GM12878 (cell line): Measurements from ENCODE around the gene CFAP74. TPM values are rescaled to one million over a fixed set of nuclear protein-coding genes. Genes with fewer than 3 reads are reported as not detected.

Experiments used
- ATAC-seq: fragments of 200-7000 bp; cut with Tn5 transposase; 3 replicates; pipeline ENCODE4 v1.9.1; 2020; ENCODE audit warnings: mild to moderate bottlenecking, moderate library complexity
- BruUV-seq: library from RNA; stranded (reverse); fragments of 400-500 nt; replicated peaks from 2 replicates; lab custom pipeline; 2021; lab: Mats Ljungman, UMichigan
- CTCF ChIA-PET: fragments of 300-600 bp; sonication (Branson Sonifier 250); formaldehyde crosslinking; extraction: SDS; loops from one replicate; lab custom pipeline; 2021; ENCODE audit warnings: inconsistent platforms; lab: Yijun Ruan, JAX
- POLR2A ChIA-PET: fragments of 350-600 bp; formaldehyde crosslinking; extraction: SDS; loops from one replicate; lab custom pipeline; 2021; ENCODE audit warnings: inconsistent platforms; lab: Charles Lee
- RAD21 ChIA-PET: fragments of 300-600 bp; sonication (Branson Sonifier 250); formaldehyde crosslinking; loops from one replicate; lab custom pipeline; 2023; ENCODE audit warnings: antibody characterized with exemption; ENCODE audit not compliant: unreplicated experiment; lab: Charles Lee
- SMC1A ChIA-PET: fragments of 300-600 bp; sonication (Branson Sonifier 250); formaldehyde crosslinking; loops from one replicate; lab custom pipeline; 2023; ENCODE audit not compliant: unreplicated experiment, uncharacterized antibody; lab: Charles Lee
- DNase-seq: peaks from one replicate; pipeline ENCODE4 v3.0.0-alpha.2; 2011; ENCODE audit warnings: low read depth, low spot score
- FAIRE-seq: peaks from 3 replicates; lab custom pipeline; 2011; peaks lifted over from hg19 to GRCh38; lab: Jason Lieb, UNC
- H2AFZ ChIP-seq: 2 replicates; pipeline ENCODE4 v1.6.0; 2011; ENCODE audit warnings: low read depth, low read length, control low read depth; ENCODE audit not compliant: control insufficient read depth
- H3K27ac ChIP-seq: 2 replicates; pipeline ENCODE4 v1.5.1; 2011; ENCODE audit warnings: control low read depth; ENCODE audit not compliant: control insufficient read depth, insufficient read depth
- H3K27me3 ChIP-seq, 2 experiments: replicated peaks in 1 of 2; 2 replicates each; pipeline versions ENCODE4 v1.6.0 to v1.6.1; 2011; ENCODE audit warnings: low read length in 1 of 2; ENCODE audit not compliant: control insufficient read depth in 2 of 2, insufficient read depth in 2 of 2
- H3K36me3 ChIP-seq, 2 experiments: 2 replicates each; pipeline ENCODE4 v1.5.1; 2011; ENCODE audit warnings: low read length in 1 of 2; ENCODE audit not compliant: control insufficient read depth in 2 of 2, insufficient read depth in 2 of 2
- H3K4me1 ChIP-seq: 2 replicates; pipeline ENCODE4 v1.6.1; 2011; ENCODE audit warnings: mild to moderate bottlenecking, low read length, moderate library complexity, mixed read lengths; ENCODE audit not compliant: control insufficient read depth, insufficient read depth
- H3K4me2 ChIP-seq: 2 replicates; pipeline ENCODE4 v1.6.0; 2011; ENCODE audit warnings: control low read depth; ENCODE audit not compliant: control insufficient read depth, insufficient read depth
- H3K4me3 ChIP-seq: fragments of 200-600 bp; sonication (generic); 2 replicates; pipeline ENCODE4 v1.5.1; 2016
- H3K79me2 ChIP-seq: 2 replicates; pipeline ENCODE4 v1.6.0; 2011; ENCODE audit warnings: low read length; ENCODE audit not compliant: control insufficient read depth, insufficient read depth
- H3K9ac ChIP-seq: 2 replicates; pipeline ENCODE4 v1.8.0; 2011; ENCODE audit warnings: low read length, control low read depth, mixed read lengths; ENCODE audit not compliant: control insufficient read depth, insufficient read depth
- H3K9me3 ChIP-seq: replicated peaks from 3 replicates; pipeline ENCODE4 v1.5.1; 2011; ENCODE audit warnings: mild to moderate bottlenecking, low read length; ENCODE audit not compliant: control insufficient read depth, insufficient read depth
- H4K20me1 ChIP-seq: 2 replicates; pipeline ENCODE4 v1.6.0; 2011; ENCODE audit not compliant: control insufficient read depth, insufficient read depth
- ATF7 ChIP-seq: fragments of 450-650 bp; IDR thresholded peaks from 2 replicates; pipeline ENCODE4 v1.6.1; 2016; ENCODE audit warnings: low read depth, mild to moderate bottlenecking
- BACH1 ChIP-seq: fragments of 450-650 bp; IDR thresholded peaks from 2 replicates; pipeline ENCODE4 v1.6.1; 2017; ENCODE audit warnings: mild to moderate bottlenecking, borderline replicate concordance
- CBFB ChIP-seq: IDR thresholded peaks from 2 replicates; pipeline ENCODE4 v1.6.1; 2016; ENCODE audit warnings: antibody characterized with exemption, low read depth
- E2F4 ChIP-seq: IDR thresholded peaks from 2 replicates; pipeline ENCODE4 v1.6.1; 2012; ENCODE audit warnings: low read depth, low read length, improper control_type of control experiment
- EP300 ChIP-seq, 2 experiments: fragments of 150-350 bp in 1 of 2; IDR thresholded peaks; 2 replicates each; pipeline ENCODE4 v1.6.1; 2011 to 2012; ENCODE audit warnings: low read depth in 2 of 2, low read length in 2 of 2, borderline replicate concordance in 1 of 2, improper control_type of control experiment in 1 of 2, inconsistent platforms in 1 of 2; ENCODE audit not compliant: control insufficient read depth in 1 of 2
- ESRRA ChIP-seq: IDR thresholded peaks from 2 replicates; pipeline ENCODE4 v1.6.1; 2012; ENCODE audit warnings: mild to moderate bottlenecking, low read length, improper control_type of control experiment
- FOS ChIP-seq: IDR thresholded peaks from 3 replicates; pipeline ENCODE4 v1.6.1; 2011; ENCODE audit warnings: borderline replicate concordance; ENCODE audit not compliant: insufficient read length; ENCODE audit errors: extremely low read depth
- IKZF2 ChIP-seq, 2 experiments: fragments of 450-650 bp; IDR thresholded peaks; 2 replicates each; pipeline ENCODE4 v1.6.1; 2017; ENCODE audit warnings: mild to moderate bottlenecking in 2 of 2, moderate library complexity in 2 of 2
- IRF5 ChIP-seq: fragments of 450-650 bp; IDR thresholded peaks from 2 replicates; pipeline ENCODE4 v1.6.1; 2017; ENCODE audit warnings: borderline replicate concordance
- MLLT1 ChIP-seq: fragments of 450-650 bp; IDR thresholded peaks from 2 replicates; pipeline ENCODE4 v1.6.1; 2016; ENCODE audit warnings: mild to moderate bottlenecking
- NR2C1 ChIP-seq: fragments of 450-650 bp; IDR thresholded peaks from 2 replicates; pipeline ENCODE4 v1.6.1; 2017; ENCODE audit warnings: antibody characterized with exemption, mild to moderate bottlenecking, moderate library complexity
- POLR2AphosphoS2 ChIP-seq: IDR thresholded peaks from 2 replicates; pipeline ENCODE4 v1.6.1; 2011; ENCODE audit warnings: low read depth, mild to moderate bottlenecking, low read length, improper control_type of control experiment, moderate library complexity
- SKIL ChIP-seq: fragments of 450-650 bp; IDR thresholded peaks from 2 replicates; pipeline ENCODE4 v1.6.1; 2017; ENCODE audit warnings: mild to moderate bottlenecking, low read depth, inconsistent platforms; ENCODE audit not compliant: poor library complexity, severe bottlenecking
- SMAD5 ChIP-seq: IDR thresholded peaks from 2 replicates; pipeline ENCODE4 v1.6.1; 2016; ENCODE audit warnings: antibody characterized with exemption, low read depth
- USF1 ChIP-seq: IDR thresholded peaks from 2 replicates; pipeline ENCODE4 v1.6.1; 2011; ENCODE audit warnings: borderline replicate concordance, low read depth, mild to moderate bottlenecking, moderate library complexity, mixed read lengths, low read length; ENCODE audit not compliant: insufficient read depth; ENCODE audit errors: extremely low read length
- WGBS: methylation state at CpG from one replicate; pipeline ENCODE4 v1.1.6; 2016; ENCODE audit warnings: low lambda C conversion rate; ENCODE audit not compliant: insufficient replicate concordance, insufficient coverage; ENCODE audit errors: missing lambda C conversion rate; 5-methylcytosine and 5-hydroxymethylcytosine counted together
- in situ Hi-C: fragments of 300-500 bp; cut with MboI; formaldehyde crosslinking; loops from 9 replicates; pipeline ENCODE4 v1.14.3; 2018; ENCODE audit warnings: mixed read lengths
- intact Hi-C: fragments of 100-400 bp; cut with micrococcal nuclease; formaldehyde crosslinking; loops from one replicate; pipeline ENCODE4 v1.14.2; 2022; ENCODE audit not compliant: unreplicated experiment
- polyA plus RNA-seq, 11 experiments: library from polyadenylated mRNA; depleted of rRNA in 4 of 11; unstranded in 6 of 11; stranded (reverse) in 5 of 11; fragments of >200 nt; fragmentation: Nextera tagmentation in 4 of 11; fragmentation: Illumina TruSeq in 1 of 11; extraction: Ambion mirVana in 4 of 11; extraction: Trizol in 1 of 11; gene quantifications; 1 replicate in 1 of 11; 2 replicates in 10 of 11; pipeline versions ENCODE4 v1.2.1 to v1.2.3, GENCODE V29; 2011 to 2016; ENCODE audit warnings: inconsistent platforms in 2 of 11, missing spikeins in 2 of 11, low read depth in 1 of 11
- total RNA-seq, 4 experiments: library from RNA; depleted of rRNA in 3 of 4; stranded (reverse); fragments of >200 nt in 3 of 4; fragmentation: Illumina TruSeq in 1 of 4; extraction: Trizol in 1 of 4; gene quantifications; 2 replicates each; pipeline versions ENCODE4 v1.2.1 to v1.2.3, GENCODE V29; 2013 to 2021

Gene CFAP74
- total and polyA plus RNA-seq, 10 of the 15 experiments (the other 5 are each of a cell fraction or from before 2014, with no cell fraction given): 0.01 TPM; not detected in 9

- TF ChIP-seq E2F4 (no peak), FOS (no peak), ATF7 (no peak), SMAD5 (no peak), IKZF2 (IDR thresholded peaks at IDR 0.05) (no peak), IRF5 (no peak), NR2C1 (no peak)
Measured at GRCh38 chr1:2023187-2023586, 19.6 kb upstream of the CFAP74 start (continued).

- no peak overlapping the region for H3K4me2 ChIP-seq
- ChIA-PET RAD21 (no interaction called here), CTCF (no interaction called here), SMC1A (no interaction called here), POLR2A (no interaction called here)
- FAIRE-seq: no peak
- H3K79me2 ChIP-seq: no peaks in the 10 kb centered on the region
- no peaks in the 10 kb centered on the region for H3K36me3 ChIP-seq
- ATAC-seq: no peak
- H3K9me3 ChIP-seq: no peaks in the 10 kb centered on the region
- intact Hi-C loops: no loop called here
- no peak overlapping the region for H3K27ac ChIP-seq
- in situ Hi-C loops: no loop called here
- 27% methylated on average over 21 of the region's 21 CpGs for WGBS
- H3K4me1 ChIP-seq: no peaks in the 10 kb centered on the region
- H3K27me3 ChIP-seq: peaks cover 0 to 3% of the 10 kb centered on the region in 2 experiments; a peak in 2 of 4 replicates
- H4K20me1 ChIP-seq: no peaks in the 10 kb centered on the region
- no peak overlapping the region for H3K9ac ChIP-seq
- no peak overlapping the region for H2AFZ ChIP-seq
- H3K4me3 ChIP-seq: no peak overlapping the region
- BruUV-seq: no TSS peak
- no peak for DNase-seq
- TF ChIP-seq ESRRA (no peak), POLR2AphosphoS2 (no peak), EP300 (IDR thresholded peaks at IDR 0.05; ENCODE audit: borderline replicate concordance in 1 of 2, control insufficient read depth in 1 of 2, low read depth in 2 of 2, low read length in 2 of 2) (no peak), USF1 (no peak), MLLT1 (no peak), CBFB (no peak), SKIL (no peak), BACH1 (no peak)
Measured at GRCh38 chr1:2022063-2022770, 18.6 kb upstream of the CFAP74 start.
